Ishikawa (cell line): ENCODE data around the gene AKR7A2.

Source experiments
- CEBPB ChIP-seq: IDR thresholded peaks from 2 replicates; pipeline ENCODE4 v1.6.1; 2012
- CREB1 ChIP-seq: IDR thresholded peaks from 2 replicates; pipeline ENCODE4 v1.6.1; 2012; ENCODE audit warnings: low read depth
- EGR1 ChIP-seq: IDR thresholded peaks from 2 replicates; pipeline ENCODE4 v1.6.1; 2012
- EP300 ChIP-seq: IDR thresholded peaks from 2 replicates; pipeline ENCODE4 v1.6.1; 2012; ENCODE audit warnings: borderline replicate concordance
- FOXM1 ChIP-seq: IDR thresholded peaks from 2 replicates; pipeline ENCODE4 v1.6.1; 2012; ENCODE audit warnings: low read depth, borderline replicate concordance
- MAX ChIP-seq: IDR thresholded peaks from 2 replicates; pipeline ENCODE4 v1.6.1; 2012
- NFIC ChIP-seq: IDR thresholded peaks from 2 replicates; pipeline ENCODE4 v1.6.1; 2012
- RAD21 ChIP-seq: IDR thresholded peaks from 2 replicates; pipeline ENCODE4 v1.6.1; 2012; ENCODE audit warnings: low read depth
- REST ChIP-seq: IDR thresholded peaks from 2 replicates; pipeline ENCODE4 v1.6.1; 2012; ENCODE audit warnings: low read depth, mild to moderate bottlenecking
- TAF1 ChIP-seq: IDR thresholded peaks from 2 replicates; pipeline ENCODE4 v1.6.1; 2012; ENCODE audit warnings: low read depth, mild to moderate bottlenecking
- TCF12 ChIP-seq: IDR thresholded peaks from 2 replicates; pipeline ENCODE4 v1.6.1; 2012; ENCODE audit warnings: low read depth
- TEAD4 ChIP-seq: IDR thresholded peaks from 2 replicates; pipeline ENCODE4 v1.6.1; 2012
- USF1 ChIP-seq: IDR thresholded peaks from 2 replicates; pipeline ENCODE4 v1.6.1; 2012
- YY1 ChIP-seq: IDR thresholded peaks from 2 replicates; pipeline ENCODE4 v1.6.1; 2012; ENCODE audit warnings: low read depth
- ZBTB7A ChIP-seq: IDR thresholded peaks from 2 replicates; pipeline ENCODE4 v1.6.1; 2012; ENCODE audit warnings: low read depth

The AKR7A2 gene

GRCh38 chr1:19353596-19353995 is 41.7 kb upstream of the AKR7A2 start:
- TF ChIP-seq YY1 (no peak), MAX (no peak), TEAD4 (no peak), CREB1 (no peak), CEBPB (no peak), ZBTB7A (no peak), EP300 (peak; percentile 52; the same call in 1 of the 2 replicates), FOXM1 (no peak), TCF12 (peak; percentile 74), RAD21 (no peak), TAF1 (no peak), EGR1 (no peak), USF1 (no peak), REST (no peak), NFIC (no peak)

GRCh38 chr1:19352839-19353238 is 40.9 kb upstream of the AKR7A2 start:
- TF ChIP-seq TAF1 = no peak

- TF ChIP-seq TCF12 (peak; percentile 65), CREB1 (no peak), NFIC (peak; percentile 44; the same call in 1 of the 2 replicates), EP300 (peak; percentile 62; the same call in 1 of the 2 replicates), MAX (no peak), REST (no peak), USF1 (no peak)
Observed at GRCh38 chr1:19351873-19352272, 39.9 kb upstream of the AKR7A2 start.

- no peak for TF ChIP-seq TCF12
- no peak for TF ChIP-seq EGR1
- no peak for TF ChIP-seq TEAD4
- TF ChIP-seq YY1 = no peak
- no peak for TF ChIP-seq FOXM1
- TF ChIP-seq REST = no peak
- TF ChIP-seq NFIC = no peak
Observed at GRCh38 chr1:19350566-19350965, 38.6 kb upstream of the AKR7A2 start.

GRCh38 chr1:19349999-19350398 is 38.1 kb upstream of the AKR7A2 start:
- TF ChIP-seq RAD21 (no peak), CEBPB (no peak), FOXM1 (no peak), ZBTB7A (no peak), YY1 (no peak), TEAD4 (no peak), TAF1 (no peak), MAX (no peak), EGR1 (no peak), TCF12 (no peak), CREB1 (no peak), NFIC (no peak), REST (no peak), USF1 (no peak), EP300 (no peak)
